PC-3 (cell line): ENCODE measurements around the gene MED8. TPM values are rescaled to one million over a fixed set of nuclear protein-coding genes. Genes with fewer than 3 reads are reported as not detected.

Experiments used
- ATAC-seq: fragments of 200-7000 bp; cut with Tn5 transposase; 2 replicates; pipeline ENCODE4 v1.9.1; 2020; ENCODE audit warnings: mild to moderate bottlenecking, moderate library complexity
- BruUV-seq: library from RNA; stranded (reverse); fragments of 400-500 nt; replicated peaks from 2 replicates; lab custom pipeline; 2021; lab: Mats Ljungman, UMichigan
- CTCF ChIA-PET: fragments of 300-600 bp; sonication (Branson Sonifier 250); formaldehyde crosslinking; loops from one replicate; lab custom pipeline; 2022; ENCODE audit warnings: antibody characterized with exemption; lab: Charles Lee
- POLR2A ChIA-PET: fragments of 300-600 bp; sonication (Branson Sonifier 250); formaldehyde crosslinking; loops from one replicate; lab custom pipeline; 2022; ENCODE audit warnings: antibody characterized with exemption; ENCODE audit not compliant: unreplicated experiment; lab: Charles Lee
- DNase-seq: peaks from one replicate; pipeline ENCODE4 v3.0.0-alpha.2; 2015
- H2AFZ ChIP-seq: fragments of 300-600 bp; sonication (generic); 2 replicates; pipeline ENCODE4 v1.6.0; 2016; ENCODE audit warnings: antibody characterized with exemption, low read length
- H3F3A ChIP-seq: fragments of 300-600 bp; sonication (generic); one replicate; pipeline ENCODE4 v1.6.0; 2017; ENCODE audit warnings: antibody characterized with exemption, low read length, control low read depth, mild to moderate bottlenecking; ENCODE audit not compliant: unreplicated experiment
- H3K27ac ChIP-seq: fragments of 300-600 bp; sonication (generic); 2 replicates; pipeline ENCODE4 v1.5.1; 2016; ENCODE audit warnings: mild to moderate bottlenecking, low read length
- H3K27me3 ChIP-seq: fragments of 300-600 bp; sonication (generic); 2 replicates; pipeline ENCODE4 v1.6.1; 2016; ENCODE audit warnings: low read length, mixed read lengths
- H3K36me3 ChIP-seq: fragments of 300-600 bp; sonication (generic); 2 replicates; pipeline ENCODE4 v1.6.1; 2016; ENCODE audit warnings: low read depth, mixed run types, low read length, mixed read lengths
- H3K4me1 ChIP-seq: fragments of 300-600 bp; sonication (generic); 2 replicates; pipeline ENCODE4 v1.5.1; 2016; ENCODE audit warnings: low read length; ENCODE audit not compliant: insufficient read depth
- H3K4me2 ChIP-seq: fragments of 300-600 bp; sonication (generic); 2 replicates; pipeline ENCODE4 v1.6.0; 2016; ENCODE audit warnings: low read length
- H3K4me3 ChIP-seq: fragments of 300-600 bp; sonication (generic); 2 replicates; pipeline ENCODE4 v1.5.1; 2016; ENCODE audit warnings: mild to moderate bottlenecking, low read length, mixed read lengths
- H3K79me2 ChIP-seq: fragments of 300-600 bp; sonication (generic); 2 replicates; pipeline ENCODE4 v1.6.1; 2017; ENCODE audit warnings: low read length, mixed read lengths
- H3K9ac ChIP-seq: fragments of 300-600 bp; sonication (generic); 2 replicates; pipeline ENCODE4 v1.6.0; 2016; ENCODE audit warnings: mild to moderate bottlenecking, low read length
- H3K9me2 ChIP-seq: fragments of 300-600 bp; sonication (generic); replicated peaks from 2 replicates; pipeline ENCODE4 v1.6.1; 2016; ENCODE audit warnings: mixed run types, low read length, mixed read lengths
- H3K9me3 ChIP-seq: fragments of 300-600 bp; sonication (generic); 2 replicates; pipeline ENCODE4 v1.6.1; 2016; ENCODE audit warnings: low read length, mixed read lengths
- H4K20me1 ChIP-seq: fragments of 300-600 bp; sonication (generic); 2 replicates; pipeline ENCODE4 v1.6.1; 2016; ENCODE audit warnings: low read length, mixed read lengths
- EZH2 ChIP-seq: fragments of 300-600 bp; sonication (generic); IDR thresholded peaks from one replicate; pipeline ENCODE4 v1.6.1; 2017; ENCODE audit warnings: antibody characterized with exemption, mild to moderate bottlenecking, low read length; ENCODE audit not compliant: unreplicated experiment
- EZH2phosphoT487 ChIP-seq: fragments of 300-600 bp; sonication (generic); IDR thresholded peaks from 2 replicates; pipeline ENCODE4 v1.6.1; 2018; ENCODE audit warnings: mild to moderate bottlenecking, antibody characterized with exemption, low read length, borderline replicate concordance
- intact Hi-C: fragments of 100-400 bp; cut with micrococcal nuclease; formaldehyde crosslinking; loops from 2 replicates; pipeline ENCODE4 v1.9.0; 2023
- total RNA-seq: library from RNA; depleted of rRNA; stranded (reverse); fragments of >200 nt; gene quantifications from 2 replicates; pipeline ENCODE4 v1.2.3, GENCODE V29; 2014
- TF ChIP-seq, protein P1 (sequence below): fragments of 300-600 bp; sonication (generic); conservative IDR thresholded peaks from 2 replicates; pipeline ENCODE4 v1.5.1; 2017; ENCODE audit warnings: antibody characterized with exemption, low read depth, mild to moderate bottlenecking, low read length

MED8 gene
- total RNA-seq, 1 experiment from 2014 or later = 41.8 TPM

DNA sequence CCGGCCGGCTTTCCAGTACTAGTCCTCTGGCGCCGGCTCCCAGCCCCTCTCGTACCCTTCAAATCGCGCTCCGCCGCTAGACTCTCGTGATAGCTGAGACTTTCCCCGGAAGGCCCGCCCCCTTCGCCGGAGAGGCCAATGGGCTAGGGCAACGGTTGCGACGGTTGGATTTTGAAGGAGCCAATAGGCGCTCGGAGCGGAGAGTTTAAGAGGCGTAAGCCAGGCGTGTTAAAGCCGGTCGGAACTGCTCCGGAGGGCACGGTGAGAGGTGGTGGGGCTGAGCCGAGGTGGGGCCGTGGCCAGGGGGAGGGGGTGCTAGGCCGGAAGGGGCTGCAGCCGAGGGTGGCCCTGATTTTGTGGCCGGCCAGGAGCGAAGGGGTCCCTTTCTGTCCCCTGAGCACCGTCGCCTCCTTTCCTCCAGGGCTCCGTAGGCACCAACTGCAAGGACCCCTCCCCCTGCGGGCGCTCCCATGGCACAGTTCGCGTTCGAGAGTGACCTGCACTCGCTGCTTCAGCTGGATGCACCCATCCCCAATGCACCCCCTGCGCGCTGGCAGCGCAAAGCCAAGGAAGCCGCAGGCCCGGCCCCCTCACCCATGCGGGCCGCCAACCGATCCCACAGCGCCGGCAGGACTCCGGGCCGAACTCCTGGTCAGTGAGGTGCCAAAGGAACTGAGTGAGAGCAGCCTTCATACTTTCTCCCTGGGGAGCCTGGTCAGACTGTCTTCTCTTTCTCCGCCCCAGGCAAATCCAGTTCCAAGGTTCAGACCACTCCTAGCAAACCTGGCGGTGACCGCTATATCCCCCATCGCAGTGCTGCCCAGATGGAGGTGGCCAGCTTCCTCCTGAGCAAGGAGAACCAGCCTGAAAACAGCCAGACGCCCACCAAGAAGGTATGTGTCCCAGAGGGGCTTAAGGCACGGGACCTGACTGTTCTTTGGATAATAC is 30.6 kb downstream of the MED8 start, which contains the start of gene CDC20:
Gene CDC20 (plus strand): TSS at position 236 of the 948 bp plus-strand sequence. CDS start 235 bp downstream, at position 471.
- peak within 1 kb of the TSS; percentile 86 for H3K27ac ChIP-seq
- H3K27me3 ChIP-seq = no peaks in the 10 kb centered on the region
- CTCF ChIA-PET = interaction anchor here (0.6 to 2.0 kb wide), 4 partner anchors 10 to 73 kb away, joined by 3 to 14 read pairs (median 8); partner anchors contain the start of gene C1orf210
- H3K9me3 ChIP-seq = no peaks in the 10 kb centered on the region
- TF ChIP-seq, protein P1, sequence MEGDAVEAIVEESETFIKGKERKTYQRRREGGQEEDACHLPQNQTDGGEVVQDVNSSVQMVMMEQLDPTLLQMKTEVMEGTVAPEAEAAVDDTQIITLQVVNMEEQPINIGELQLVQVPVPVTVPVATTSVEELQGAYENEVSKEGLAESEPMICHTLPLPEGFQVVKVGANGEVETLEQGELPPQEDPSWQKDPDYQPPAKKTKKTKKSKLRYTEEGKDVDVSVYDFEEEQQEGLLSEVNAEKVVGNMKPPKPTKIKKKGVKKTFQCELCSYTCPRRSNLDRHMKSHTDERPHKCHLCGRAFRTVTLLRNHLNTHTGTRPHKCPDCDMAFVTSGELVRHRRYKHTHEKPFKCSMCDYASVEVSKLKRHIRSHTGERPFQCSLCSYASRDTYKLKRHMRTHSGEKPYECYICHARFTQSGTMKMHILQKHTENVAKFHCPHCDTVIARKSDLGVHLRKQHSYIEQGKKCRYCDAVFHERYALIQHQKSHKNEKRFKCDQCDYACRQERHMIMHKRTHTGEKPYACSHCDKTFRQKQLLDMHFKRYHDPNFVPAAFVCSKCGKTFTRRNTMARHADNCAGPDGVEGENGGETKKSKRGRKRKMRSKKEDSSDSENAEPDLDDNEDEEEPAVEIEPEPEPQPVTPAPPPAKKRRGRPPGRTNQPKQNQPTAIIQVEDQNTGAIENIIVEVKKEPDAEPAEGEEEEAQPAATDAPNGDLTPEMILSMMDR = no peak
- TF ChIP-seq EZH2 (no peak), EZH2phosphoT487 (no peak)
- H3F3A ChIP-seq = peaks cover 10% of the 10 kb centered on the region
- peaks cover 13% of the 10 kb centered on the region for H4K20me1 ChIP-seq
- BruUV-seq = TSS peak; percentile 64
- peak; percentile 99 for DNase-seq
- intact Hi-C loops = loop anchor here (1.0 kb wide), 2 partner anchors 9 to 121 kb away; no protein-coding TSS in a partner anchor
- H2AFZ ChIP-seq = peak within 1 kb of the TSS; percentile 92
- POLR2A ChIA-PET = interaction anchor here (0.6 to 0.9 kb wide), 6 partner anchors 9 to 291 kb away, joined by 3 to 9 read pairs (median 4); partner anchors contain the start of genes HYI and KDM4A
- ATAC-seq = peak; percentile 94
- H3K36me3 ChIP-seq = peaks cover 38% of the 10 kb centered on the region
- no peaks in the 10 kb centered on the region for H3K9me2 ChIP-seq
- peaks cover 25% of the 10 kb centered on the region for H3K4me1 ChIP-seq
- H3K4me2 ChIP-seq = peak within 1 kb of the TSS; percentile 97
- peaks cover 46% of the 10 kb centered on the region for H3K79me2 ChIP-seq
- H3K9ac ChIP-seq = peak within 1 kb of the TSS; percentile 98
- H3K4me3 ChIP-seq = peak within 1 kb of the TSS; percentile 93

DNA sequence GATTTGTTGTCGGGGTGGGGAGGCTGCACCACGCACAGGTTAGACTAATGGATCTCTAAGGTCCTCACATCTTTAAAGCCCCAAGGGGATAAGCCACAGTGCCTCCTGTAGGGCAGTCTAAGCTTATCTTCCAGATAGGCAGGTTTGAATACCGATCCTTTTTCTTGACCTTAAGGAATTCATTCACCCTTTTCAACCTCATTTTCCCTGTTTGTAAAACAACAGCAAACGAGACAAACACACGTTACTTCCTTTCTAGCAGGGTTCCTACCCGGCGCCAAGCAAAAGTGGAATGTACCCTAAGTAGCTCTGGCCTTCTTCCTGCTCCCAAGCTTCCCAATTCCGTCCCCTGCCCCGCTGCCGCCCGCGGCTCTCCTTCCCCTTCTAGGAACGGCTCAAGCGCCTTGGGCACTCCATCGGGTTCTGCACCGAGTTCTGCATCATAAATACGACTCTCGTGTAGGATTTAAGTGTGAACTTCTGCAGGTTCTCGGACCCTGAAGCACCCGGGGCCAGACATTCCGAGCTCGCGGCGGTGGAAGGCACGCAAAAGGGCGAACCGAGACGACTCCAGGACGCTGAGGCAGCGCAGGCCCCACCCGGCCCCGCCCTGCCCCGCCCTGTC is 31.4 kb downstream of the MED8 start:
- Histone ChIP-seq H3K36me3 (peaks cover 36% of the 10 kb centered on the region), H3K4me1 (peaks cover 25% of the 10 kb centered on the region), H4K20me1 (peaks cover 13% of the 10 kb centered on the region), H3K9ac (peak overlapping the region; percentile 98), H3K27me3 (no peaks in the 10 kb centered on the region), H3K27ac (peak overlapping the region; percentile 86), H3K9me3 (no peaks in the 10 kb centered on the region), H3F3A (peaks cover 7% of the 10 kb centered on the region), H3K4me3 (peak overlapping the region; percentile 93), H3K9me2 (no peaks in the 10 kb centered on the region), H3K79me2 (peaks cover 46% of the 10 kb centered on the region), H3K4me2 (peak overlapping the region; percentile 97), H2AFZ (peak overlapping the region; percentile 92)
- peak; percentile 54 for DNase-seq
- ATAC-seq = peak; percentile 14
- ChIA-PET CTCF (interaction anchor here (0.6 to 2.0 kb wide), 5 partner anchors 10 to 73 kb away, joined by 3 to 14 read pairs (median 6); partner anchors contain the start of gene C1orf210), POLR2A (interaction anchor here (0.6 to 0.9 kb wide), 6 partner anchors 10 to 124 kb away, joined by 3 to 9 read pairs (median 4); partner anchors contain the start of gene HYI)
- TF ChIP-seq EZH2phosphoT487 = no peak
- TF ChIP-seq, protein P1 = peak; percentile 70
- intact Hi-C loops = loop anchor here (1.0 kb wide), 2 partner anchors 8 to 120 kb away; no protein-coding TSS in a partner anchor
- BruUV-seq = TSS peak; percentile 85
